Measurements from ENCODE around the gene CUZD1. TPM values are rescaled to one million over a fixed set of nuclear protein-coding genes. Genes with fewer than 3 reads are reported as not detected.

Gene CUZD1
- total and polyA plus RNA-seq, 9 of the 15 experiments (the other 6 are each of a cell fraction or from before 2014, with no cell fraction given): 0.51 to 1.7 (median 1.1) TPM

GRCh38 chr10:122879339-122880273, 33.9 kb upstream of the CUZD1 start, which contains the start of gene FAM24B (continued):
- no peak for TF ChIP-seq COPS2 (conservative IDR thresholded peaks at IDR 0.05)
- TF ChIP-seq SMARCC2 (IDR thresholded peaks at IDR 0.05; ENCODE audit: low read depth): no peak
- TF ChIP-seq ZNF551 (CRISPR knock-in tag; IDR thresholded peaks at IDR 0.05): no peak
- no peak for TF ChIP-seq MCM7 (IDR thresholded peaks at IDR 0.05)
- TF ChIP-seq EGR1 (conservative IDR thresholded peaks at IDR 0.05): peak; percentile 47
- no peak for TF ChIP-seq CBX1 (IDR thresholded peaks at IDR 0.05; ENCODE audit: low read depth)
- TF ChIP-seq ZNF224 (CRISPR knock-in tag; IDR thresholded peaks at IDR 0.05): no peak
- TF ChIP-seq ZBTB49 (CRISPR knock-in tag; IDR thresholded peaks at IDR 0.05; ENCODE audit: borderline replicate concordance): no peak
- no peak; the same call in 1 of the 2 replicates for TF ChIP-seq CREB1 (IDR thresholded peaks at IDR 0.05)
- no peak for TF ChIP-seq CREB1 (CRISPR knock-in tag; IDR thresholded peaks at IDR 0.05)
- no peak for TF ChIP-seq FOXO4 (CRISPR knock-in tag; IDR thresholded peaks at IDR 0.05)
- no peak for TF ChIP-seq CLOCK (CRISPR knock-in tag; IDR thresholded peaks at IDR 0.05; ENCODE audit: borderline replicate concordance)
- TF ChIP-seq HNRNPUL1 (IDR thresholded peaks at IDR 0.05; ENCODE audit: low read length): no peak
- TF ChIP-seq PHB2 (IDR thresholded peaks at IDR 0.05; ENCODE audit: low read depth): no peak
- TF ChIP-seq MCM5 (IDR thresholded peaks at IDR 0.05; ENCODE audit: low read depth): no peak
- no peak for TF ChIP-seq HOMEZ (CRISPR knock-in tag; IDR thresholded peaks at IDR 0.05)
- no peak for TF ChIP-seq SMARCE1 (IDR thresholded peaks at IDR 0.05)
- no peak for TF ChIP-seq HDAC8 (tag; IDR thresholded peaks at IDR 0.05)
- no peak for TF ChIP-seq EP300 (IDR thresholded peaks at IDR 0.05; ENCODE audit: low read length)
- no peak for TF ChIP-seq ZNF197 (CRISPR knock-in tag; IDR thresholded peaks at IDR 0.05; ENCODE audit: low read depth)
- TF ChIP-seq SMC3 (conservative IDR thresholded peaks at IDR 0.05; ENCODE audit: insufficient read depth, low read depth, low read length): no peak
- no peak for TF ChIP-seq ZNF830 (CRISPR knock-in tag; IDR thresholded peaks at IDR 0.05)
